NCI-H1436 (cell line): Measurements from ENCODE around the gene CACNG3.
"Not testable (repeated sequence)": the region's sequence is repeated elsewhere in the genome, so short reads cannot be mapped to it uniquely, and the experiment has no call there.

Experiments used
- DNase-seq: peaks from one replicate; lab custom pipeline; 2025; lab: John Stamatoyannopoulos, UW

Gene CACNG3

DNA sequence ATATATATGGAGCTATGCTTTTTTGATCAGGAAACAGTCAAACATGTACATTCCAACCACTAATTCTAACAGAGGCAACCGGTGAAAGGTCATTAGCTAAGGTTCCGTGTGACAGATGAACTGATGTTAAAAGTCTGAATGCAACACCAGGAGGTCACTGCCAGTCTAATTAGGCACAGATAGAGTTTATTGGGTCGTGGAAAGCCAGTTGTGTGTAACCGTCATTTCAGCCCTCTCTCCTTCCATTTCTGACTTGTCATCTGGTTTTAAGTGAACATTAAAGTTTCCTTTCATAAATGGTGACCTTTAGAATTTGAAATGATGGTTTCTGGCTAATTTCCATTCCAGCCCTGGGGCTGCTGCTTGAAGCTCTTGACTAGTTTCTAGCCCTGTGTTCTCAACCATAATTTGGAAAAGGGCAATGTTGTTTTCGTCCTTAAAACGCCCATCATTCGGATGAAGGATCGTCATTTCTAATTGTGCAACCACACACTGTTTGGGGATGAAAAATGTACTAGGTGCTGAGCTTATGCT, 23.9 kb downstream of the CACNG3 start:
- no peak for DNase-seq

DNA sequence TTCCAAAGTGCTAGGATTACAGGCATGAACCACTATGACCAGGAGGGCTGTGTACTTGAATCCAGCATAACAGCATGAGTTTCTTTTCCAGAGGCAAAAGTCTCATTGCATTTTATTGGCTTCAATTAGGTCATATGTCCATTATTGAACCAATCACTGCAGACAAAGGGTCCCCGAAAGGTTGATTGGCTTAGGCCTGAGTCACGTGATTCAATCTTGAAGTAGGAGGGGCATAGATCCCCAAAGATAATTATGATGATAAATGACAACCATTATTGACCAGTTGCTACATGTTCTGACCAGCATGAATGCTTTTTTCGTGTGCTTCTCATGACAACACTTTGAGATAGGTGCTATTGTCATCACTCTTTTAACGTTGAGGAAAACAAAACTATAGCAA, 25.3 kb downstream of the CACNG3 start:
- no peak for DNase-seq

GRCh38 chr16:24282141-24282540, 26.0 kb downstream of the CACNG3 start:
- no peak for DNase-seq

DNA sequence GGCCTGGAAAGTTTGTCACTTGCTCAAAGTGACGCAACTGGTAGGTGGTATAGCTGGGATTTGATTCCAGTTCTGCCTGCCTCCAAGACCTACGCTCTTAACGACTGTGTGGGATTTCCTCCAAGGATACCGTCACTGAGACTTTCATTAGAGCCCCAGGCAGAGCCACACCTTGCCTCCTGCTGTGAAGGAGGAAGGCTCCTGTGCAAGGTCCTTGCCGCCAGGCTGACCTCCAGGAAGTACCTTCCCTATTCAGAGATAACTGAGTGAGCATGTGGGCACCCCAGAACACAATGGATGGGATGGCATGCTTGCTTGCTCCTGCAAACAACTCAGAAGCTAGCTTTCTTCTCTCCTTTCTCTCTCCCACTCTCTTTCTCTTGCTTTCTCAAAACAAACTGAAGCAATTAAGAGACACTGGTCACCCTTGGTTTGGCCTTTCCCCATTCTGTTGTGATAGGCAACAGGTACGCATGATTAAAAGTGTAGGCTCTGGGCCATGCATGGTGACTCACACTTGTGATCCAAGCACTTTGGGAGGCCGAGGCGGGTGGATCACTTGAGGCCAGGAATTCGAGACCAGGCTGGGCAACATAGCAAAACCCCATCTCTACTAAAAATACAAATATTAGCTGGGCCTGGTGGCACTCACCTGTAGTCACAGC, 30.7 kb downstream of the CACNG3 start:
- no peak for DNase-seq

DNA sequence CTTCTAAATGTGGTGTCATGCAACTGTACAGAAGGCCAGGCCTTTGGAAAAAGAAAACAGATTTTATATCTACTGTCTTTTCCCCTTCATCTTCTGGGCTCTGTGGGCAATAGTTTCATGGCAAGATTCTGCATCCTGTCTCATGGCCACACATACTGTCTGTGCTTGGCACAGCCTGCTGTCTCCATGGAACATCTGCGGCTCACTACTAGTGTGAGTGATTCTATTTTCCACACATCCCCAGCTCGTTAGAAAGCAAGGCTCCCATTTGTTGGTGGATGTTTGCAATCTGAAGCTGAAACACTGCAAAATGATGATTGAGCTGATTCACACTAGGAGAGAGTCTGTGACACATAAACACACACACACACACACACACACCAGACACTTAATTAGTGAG, 32.4 kb downstream of the CACNG3 start:
- DNase-seq = no peak

DNA sequence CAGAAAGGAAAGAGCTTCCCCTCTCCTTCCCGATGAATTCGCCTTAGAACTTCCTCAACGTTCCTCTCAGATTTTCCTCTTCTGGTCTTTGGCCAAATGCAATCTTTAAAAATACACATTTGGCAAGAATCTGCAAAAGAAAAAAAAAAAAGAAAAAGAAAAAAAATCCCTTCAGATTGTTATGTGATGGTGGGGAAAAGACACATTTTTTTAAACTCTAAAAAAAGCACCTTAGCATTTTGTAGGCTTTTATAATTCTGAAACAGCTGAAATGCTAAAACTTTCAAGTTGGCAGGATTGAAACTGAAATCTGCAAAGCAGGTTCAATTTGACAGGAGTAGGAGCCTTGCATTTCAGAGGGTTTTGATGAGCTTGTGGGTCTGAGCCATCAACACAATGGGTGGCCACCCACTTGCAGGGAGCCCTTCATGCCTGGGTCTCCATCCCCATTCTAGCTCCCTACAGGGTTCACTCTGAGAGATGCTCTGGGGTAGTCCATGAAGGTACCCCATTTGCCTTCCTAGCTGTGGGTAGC, 33.1 kb downstream of the CACNG3 start:
- DNase-seq = no peak

- DNase-seq = no peak
Observed at GRCh38 chr16:24291932-24292331, 35.8 kb downstream of the CACNG3 start.

DNA sequence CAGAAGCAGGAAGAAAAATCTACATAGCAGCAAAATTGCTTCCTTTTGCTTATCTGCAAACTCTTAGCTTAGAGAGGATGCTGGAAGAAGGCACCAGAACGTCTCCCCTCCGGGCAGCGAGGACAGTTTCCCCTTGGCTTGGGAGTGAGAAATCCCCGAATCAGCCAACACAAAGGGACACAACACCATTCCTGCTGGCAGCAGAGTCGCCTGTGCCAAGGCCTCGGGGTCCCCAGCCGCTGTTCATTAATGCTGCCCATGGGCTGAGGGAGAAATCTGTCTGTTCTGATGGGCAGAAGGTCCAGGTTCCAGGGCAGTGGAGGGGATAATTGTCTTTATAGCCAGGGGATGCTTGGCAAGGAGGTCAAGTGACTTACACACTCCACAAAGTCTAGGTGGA, 38.0 kb downstream of the CACNG3 start:
- DNase-seq = no peak

- DNase-seq = no peak
Observed at GRCh38 chr16:24297375-24297774, 41.2 kb downstream of the CACNG3 start.

DNA sequence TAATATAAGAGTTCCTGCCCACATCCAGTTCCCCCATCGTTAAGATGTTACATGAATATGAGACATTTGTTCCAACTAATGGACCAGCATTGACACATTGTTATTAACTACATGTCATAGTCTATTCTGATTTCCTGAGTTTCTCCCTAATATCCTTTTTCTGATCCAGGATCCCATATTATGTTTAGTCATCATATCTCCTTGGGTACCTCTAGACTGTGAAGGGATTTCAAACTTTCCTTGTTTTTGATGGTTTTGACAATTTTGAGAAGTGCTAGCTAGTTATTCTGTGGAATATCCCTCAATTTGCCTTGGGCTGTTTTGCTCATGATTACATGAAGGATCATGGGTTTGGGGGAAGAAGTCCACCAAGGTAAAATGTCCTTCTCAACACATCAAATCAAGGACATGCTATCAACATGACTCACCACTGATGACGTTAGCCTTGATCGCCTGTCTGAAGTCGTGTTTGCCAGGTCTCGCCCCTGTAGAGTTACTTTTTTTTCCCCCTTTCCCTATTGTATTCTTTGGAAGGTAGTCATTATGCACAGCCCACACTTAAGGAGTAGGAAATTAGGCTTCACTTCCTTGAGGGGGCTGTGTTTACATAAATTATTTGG, 42.5 kb downstream of the CACNG3 start:
- no peak for DNase-seq

DNA sequence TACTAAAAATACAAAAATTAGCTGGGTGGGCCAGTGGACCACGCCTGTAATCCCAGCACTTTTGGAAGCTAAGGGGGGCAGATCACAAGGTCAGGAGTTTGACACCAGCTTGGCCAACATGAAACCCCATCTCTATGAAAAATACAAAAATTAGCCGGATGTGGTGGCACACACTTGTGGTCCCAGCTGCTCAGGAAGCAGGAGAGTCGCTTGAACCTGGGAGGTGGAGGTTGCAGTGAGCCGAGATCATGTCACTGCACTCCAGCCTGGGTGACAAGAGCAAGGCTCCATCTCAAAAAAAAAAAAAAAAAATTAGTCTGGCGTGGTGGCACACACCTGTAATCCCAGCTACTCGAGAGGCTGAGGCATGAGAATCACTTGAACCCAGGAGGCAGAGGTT, 44.6 kb downstream of the CACNG3 start:
- not testable (repeated sequence) for DNase-seq

GRCh38 chr16:24302636-24303035, 46.5 kb downstream of the CACNG3 start:
- no peak for DNase-seq

DNA sequence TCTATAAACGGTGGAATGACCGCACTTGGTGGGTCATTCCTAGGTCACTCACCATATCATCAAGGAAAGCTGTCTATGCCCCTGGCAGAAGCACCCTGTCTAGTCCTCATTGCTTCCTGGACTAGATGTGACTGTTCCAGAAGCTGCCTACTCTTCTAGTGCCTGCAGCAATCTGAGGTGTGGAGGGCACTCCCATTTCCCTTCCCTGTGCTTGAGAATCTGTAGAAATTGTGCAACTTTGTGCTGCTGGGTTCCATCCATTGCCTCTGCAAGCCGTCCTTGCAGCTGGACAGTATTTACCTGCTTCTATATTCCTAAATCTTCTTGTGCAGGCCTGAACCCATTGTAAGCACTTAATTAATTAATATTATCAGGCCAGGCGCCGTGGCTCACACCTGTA, 52.1 kb downstream of the CACNG3 start:
- no peak for DNase-seq

GRCh38 chr16:24309258-24310142, 53.4 kb downstream of the CACNG3 start:
- no peak for DNase-seq

DNA sequence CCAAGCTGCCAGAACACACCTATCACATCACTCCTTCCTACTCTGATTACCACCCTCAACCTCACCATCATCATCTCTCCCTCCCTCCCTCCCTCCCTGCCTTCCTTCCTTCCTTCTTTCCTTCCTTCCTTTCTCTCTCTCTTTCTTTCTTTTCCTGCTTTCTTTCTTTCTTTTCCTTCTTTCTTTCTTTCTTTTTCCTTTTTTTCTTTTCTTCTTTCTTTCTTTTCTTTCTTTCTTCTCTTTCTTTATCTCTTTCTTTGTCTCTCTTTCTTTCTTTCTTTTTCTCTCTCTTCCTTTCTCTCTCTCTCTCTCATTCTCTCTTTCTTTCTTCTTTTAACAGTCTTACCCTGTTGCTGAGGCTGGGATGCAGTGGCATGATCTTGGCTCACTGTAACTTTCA, 59.2 kb downstream of the CACNG3 start:
- DNase-seq = no peak

DNA sequence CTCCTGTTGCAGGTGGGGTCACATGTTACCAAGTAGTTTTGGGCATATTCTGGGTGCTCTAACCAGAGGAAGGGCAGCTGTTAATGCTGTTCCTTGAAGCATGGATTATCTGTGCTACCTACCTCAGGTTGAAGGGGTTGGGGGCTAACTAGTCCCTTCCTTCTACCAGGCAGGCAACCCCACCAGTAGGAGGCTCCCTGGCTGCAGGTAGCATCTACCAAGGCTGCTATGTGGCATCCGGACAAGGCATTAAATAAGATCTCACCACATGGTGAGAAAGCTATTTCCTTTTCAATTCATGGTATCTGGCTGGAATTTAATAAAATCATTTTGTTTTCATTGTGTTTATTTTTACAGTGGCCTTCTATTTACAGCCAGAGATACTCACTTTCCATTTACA, 62.5 kb downstream of the CACNG3 start:
- no peak for DNase-seq

DNA sequence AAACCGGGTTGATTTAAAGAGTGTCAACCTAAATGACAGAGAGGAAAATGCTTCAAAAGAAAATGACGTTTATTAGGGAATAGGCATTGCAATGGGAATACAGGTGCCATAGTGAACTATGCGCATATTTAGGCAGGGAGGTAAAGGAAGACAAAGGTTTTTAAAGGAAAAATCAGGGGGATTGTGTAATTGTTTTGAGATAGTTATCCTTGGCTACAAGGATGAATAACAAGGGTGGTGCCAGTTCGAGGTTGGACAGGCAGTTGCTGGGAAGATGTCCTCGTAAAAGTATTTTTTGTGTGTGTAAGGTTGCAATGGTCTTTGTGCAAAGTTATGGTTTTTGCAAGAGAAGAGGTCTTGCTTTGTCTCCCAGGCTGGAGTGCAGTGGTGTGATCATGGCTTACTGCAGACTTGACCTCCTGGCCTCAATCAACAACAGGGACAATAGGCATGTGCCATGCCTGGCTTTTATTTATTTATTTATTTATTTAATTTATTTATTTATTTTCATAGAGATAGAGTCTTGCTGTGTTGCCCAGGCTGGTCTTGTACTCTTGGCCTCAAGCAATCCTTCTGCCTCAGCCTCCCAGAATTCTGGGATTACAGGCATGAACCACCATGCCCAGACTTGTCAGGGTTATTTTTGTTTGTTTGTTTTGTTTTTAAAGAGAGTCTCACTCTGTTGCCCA, 63.1 kb downstream of the CACNG3 start:
- DNase-seq = no peak

GRCh38 chr16:24322106-24322505, 66.0 kb downstream of the CACNG3 start:
- DNase-seq = no peak

DNA sequence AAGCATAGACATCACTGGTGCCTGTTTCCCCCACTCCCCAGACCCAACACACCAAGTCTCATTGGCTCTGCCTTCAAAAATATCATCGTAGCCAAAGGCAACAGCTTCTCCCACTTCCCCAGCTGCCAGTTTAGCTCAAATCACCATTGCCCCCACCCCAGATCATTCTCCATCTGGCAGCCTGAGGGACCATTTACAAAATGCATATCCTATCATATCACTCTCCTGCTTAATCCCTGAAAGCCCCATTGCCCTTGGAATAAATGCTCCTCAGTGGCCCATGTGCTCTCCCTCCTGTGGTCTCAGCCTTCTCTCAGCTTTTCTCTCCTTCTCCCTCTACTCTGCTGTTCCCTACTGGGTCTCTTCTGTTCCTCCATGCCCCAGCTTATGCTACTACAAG, 68.3 kb downstream of the CACNG3 start:
- DNase-seq = no peak

DNA sequence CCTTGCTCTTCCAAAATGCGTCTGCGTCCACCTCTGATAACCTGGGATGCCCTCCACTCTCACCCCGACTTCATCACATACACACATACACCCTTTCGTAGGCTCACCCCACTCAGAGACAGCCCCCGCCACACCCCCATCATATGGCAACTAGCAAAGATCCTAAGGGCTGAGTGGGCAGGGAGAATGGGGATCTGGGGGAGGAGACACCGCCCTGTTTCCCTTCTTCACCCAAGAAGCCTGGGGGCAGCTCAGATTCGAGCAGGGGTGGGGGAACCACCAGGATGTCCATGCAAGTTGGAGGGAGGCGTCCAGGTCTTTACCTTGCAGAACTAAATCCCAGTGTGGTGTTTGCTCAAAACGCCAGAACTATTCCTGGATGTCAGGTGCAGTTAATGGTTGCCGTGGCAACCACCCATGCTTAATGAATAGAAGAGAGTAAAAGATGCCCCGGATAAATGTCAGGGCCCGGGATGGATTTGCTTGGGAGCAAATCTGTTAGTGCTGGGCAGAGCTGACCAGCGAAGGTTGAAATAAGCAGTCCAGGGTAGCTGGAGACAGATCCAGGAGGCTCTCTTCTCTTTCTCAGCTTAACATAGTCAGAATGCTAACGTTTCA, 72.8 kb downstream of the CACNG3 start:
- DNase-seq = no peak

- no peak for DNase-seq
Observed at GRCh38 chr16:24332178-24332577, 76.0 kb downstream of the CACNG3 start.
